Heart left ventricle (tissue), 13 donors: ENCODE measurements around the gene LOXL4.

Experiments
- CTCF ChIP-seq, 12 donors: fragments of 200-600 bp; sonication (generic) in 4 of 12; IDR thresholded peaks; one replicate each; pipeline versions ENCODE4 v1.5.0 to v1.8.0; 2018 to 2022; ENCODE audit warnings: antibody characterized with exemption in 12 of 12, mild to moderate bottlenecking in 5 of 12
- POLR2A ChIP-seq, 2 donors: fragments of 450-650 bp; IDR thresholded peaks; one replicate each; pipeline ENCODE4 v1.6.1; 2017; ENCODE audit warnings: antibody characterized with exemption in 2 of 2, mild to moderate bottlenecking in 2 of 2, moderate library complexity in 2 of 2
- donor health status: ischemic (EF 13 %, LVEDD 7.1; RV severe dilation, severe dysfunction).
- donor health status: DM: no; HTN: yes; CAD: no.
- donor health status: DM: no; HTN: no; CAD: no.
- donor health status: ischemic (EF 25% LVEDD 6.9; RV normal size, moderate dysfunction).
- donor health status: ischemic (EF 25% LVEDD 5.7; RV mildly dilated, moderate dysfunction).
- donor health status: ischemic (EF 35%, LVEDD 5.7; RV mildly dilated, moderate dysfunction).
- donor health status: nonischemic (EF 11% LVEDD 7.7; RV severe dilation, severe dysfunction).
- donor health status: DM: yes; HTN: yes; CAD: no.
- donor health status: PGD.
- donor health status: ischemic (EF 29% LVEDD 5.4; RV normal size, mild dysfunction).
- donor health status: nonischemic (EF 23%, LVEDD 6.1; RV moderate dilation, normal function).

GRCh38 chr10:98268694-98269431, 869 bp upstream of the LOXL4 start:
- TF ChIP-seq POLR2A (IDR thresholded peaks at IDR 0.05) (no peak), CTCF (IDR thresholded peaks at IDR 0.05) (no peak)
